Left lung (tissue), 10 donors: ENCODE measurements around the gene ACADM. TPM values are rescaled to one million over a fixed set of nuclear protein-coding genes. Genes with fewer than 3 reads are reported as not detected.
A peak's percentile ranks its signal among the peaks of the same experiment; 100 is the strongest.
"Not testable (repeated sequence)": the region's sequence is repeated elsewhere in the genome, so short reads cannot be mapped to it uniquely, and the experiment has no call there.

Experiments
- ATAC-seq: fragments of 200-7000 bp; cut with Tn5 transposase; one replicate; pipeline ENCODE4 v1.9.1; 2020; ENCODE audit warnings: moderate library complexity
- DNase-seq, 4 donors: peaks; one replicate each; pipeline ENCODE4 v3.0.0-alpha.2; 2013 to 2020
- H3K27ac ChIP-seq, 2 donors: fragments of 200-600 bp; sonication (generic) in 1 of 2; one replicate each; pipeline versions ENCODE4 v1.5.0 to v1.8.0; 2020 to 2021
- H3K27me3 ChIP-seq, 2 donors: fragments of 200-600 bp; sonication (generic) in 1 of 2; one replicate each; pipeline versions ENCODE4 v1.5.0 to v1.8.0; 2020 to 2021
- H3K36me3 ChIP-seq, 2 donors: fragments of 200-600 bp; sonication (generic) in 1 of 2; one replicate each; pipeline versions ENCODE4 v1.5.0 to v1.8.0; 2020 to 2021
- H3K4me1 ChIP-seq, 2 donors: fragments of 200-600 bp; one replicate each; pipeline ENCODE4 v1.8.0; 2021
- H3K4me3 ChIP-seq, 2 donors: fragments of 200-600 bp; sonication (generic) in 1 of 2; one replicate each; pipeline versions ENCODE4 v1.5.0 to v1.8.0; 2020 to 2021; ENCODE audit warnings: mild to moderate bottlenecking in 1 of 2
- H3K9me3 ChIP-seq, 2 donors: fragments of 200-600 bp; sonication (generic) in 1 of 2; one replicate each; pipeline versions ENCODE4 v1.5.0 to v1.8.0; 2020 to 2021
- CTCF ChIP-seq, 2 donors: fragments of 200-600 bp; sonication (generic) in 1 of 2; IDR thresholded peaks; one replicate each; pipeline versions ENCODE4 v1.5.0 to v1.8.0; 2021; ENCODE audit warnings: antibody characterized with exemption in 2 of 2
- intact Hi-C, 2 donors: fragments of 100-400 bp; cut with DNase I; formaldehyde crosslinking; loops; one replicate each; pipeline versions ENCODE4 v1.11.2 to v1.14.2; 2022
- polyA plus RNA-seq, 6 donors: library from polyadenylated mRNA; unstranded; fragments of 120-200 nt; gene quantifications; one replicate each; pipeline ENCODE4 v1.2.1, GENCODE V29; 2013; ENCODE audit not compliant: insufficient read length in 6 of 6
- total RNA-seq, 2 donors: library from RNA; stranded (reverse); fragmentation: NEBNext Ultra II Directional; extraction: Animal tissue kit (Norgen Biotek cat#: 25700); gene quantifications; one replicate each; pipeline ENCODE4 v1.2.1, GENCODE V29; 2021
- donor health status: DM: no; HTN: yes; CAD: no.
- donor health status: DM: no; HTN: no; CAD: no.

ACADM gene
- total and polyA plus RNA-seq, 8 donors = 35.5 to 96.8 (median 80.6) TPM

GRCh38 chr1:75711846-75712245 is 12.7 kb upstream of the ACADM start:
- no peak for TF ChIP-seq CTCF (IDR thresholded peaks at IDR 0.05)

GRCh38 chr1:75712306-75712705 is 12.2 kb upstream of the ACADM start:
- H3K36me3 ChIP-seq = no peaks in the 10 kb centered on the region
- ATAC-seq (no peak), DNase-seq (peak in 1 of 4 donors; percentile 6)
- H3K27ac ChIP-seq = no peak overlapping the region
- intact Hi-C loops = no loop called here
- H3K4me1 ChIP-seq = no peaks in the 10 kb centered on the region
- H3K27me3 ChIP-seq = no peaks in the 10 kb centered on the region
- no peaks in the 10 kb centered on the region for H3K9me3 ChIP-seq
- H3K4me3 ChIP-seq = no peak overlapping the region
- TF ChIP-seq CTCF (IDR thresholded peaks at IDR 0.05) = no peak

More at GRCh38 chr1:75711846-75712245, 12.7 kb upstream of the ACADM start:
- Histone ChIP-seq H3K36me3 (no peaks in the 10 kb centered on the region), H3K27me3 (no peaks in the 10 kb centered on the region), H3K4me3 (no peak overlapping the region), H3K27ac (no peak overlapping the region), H3K9me3 (no peaks in the 10 kb centered on the region), H3K4me1 (no peaks in the 10 kb centered on the region)
- intact Hi-C loops = no loop called here
- ATAC-seq = no peak
- DNase-seq = no peak

GRCh38 chr1:75719810-75720209 is 4.7 kb upstream of the ACADM start:
- H3K4me3 ChIP-seq = no peak overlapping the region
- peaks cover 0 to 6% of the 10 kb centered on the region in 2 donors for H3K27me3 ChIP-seq
- intact Hi-C loops = no loop called here
- no peak overlapping the region for H3K27ac ChIP-seq
- peaks cover 0 to 5% of the 10 kb centered on the region in 2 donors for H3K4me1 ChIP-seq
- no peak for ATAC-seq
- H3K36me3 ChIP-seq = no peaks in the 10 kb centered on the region
- no peaks in the 10 kb centered on the region for H3K9me3 ChIP-seq
- TF ChIP-seq CTCF (IDR thresholded peaks at IDR 0.05) = no peak
- no peak for DNase-seq

- no peak for ATAC-seq
Measured at GRCh38 chr1:75720325-75720724, 4.2 kb upstream of the ACADM start.

GRCh38 chr1:75720820-75721219 is 3.7 kb upstream of the ACADM start:
- Histone ChIP-seq H3K9me3 (no peaks in the 10 kb centered on the region), H3K27me3 (peaks cover 0 to 6% of the 10 kb centered on the region in 2 donors), H3K4me3 (no peak overlapping the region), H3K27ac (no peak overlapping the region), H3K4me1 (peaks cover 0 to 13% of the 10 kb centered on the region in 2 donors), H3K36me3 (no peaks in the 10 kb centered on the region)
- TF ChIP-seq CTCF (IDR thresholded peaks at IDR 0.05) = no peak
- DNase-seq (no peak), ATAC-seq (no peak)
- intact Hi-C loops = no loop called here

More at GRCh38 chr1:75720325-75720724, 4.2 kb upstream of the ACADM start:
- no peaks in the 10 kb centered on the region for H3K9me3 ChIP-seq
- TF ChIP-seq CTCF (IDR thresholded peaks at IDR 0.05) = no peak
- peaks cover 0 to 8% of the 10 kb centered on the region in 2 donors for H3K4me1 ChIP-seq
- no peak overlapping the region for H3K4me3 ChIP-seq
- peaks cover 0 to 6% of the 10 kb centered on the region in 2 donors for H3K27me3 ChIP-seq
- intact Hi-C loops = no loop called here
- DNase-seq = no peak
- H3K36me3 ChIP-seq = no peaks in the 10 kb centered on the region
- H3K27ac ChIP-seq = no peak overlapping the region

GRCh38 chr1:75722246-75722645 is 2.3 kb upstream of the ACADM start:
- H3K4me3 ChIP-seq, intact Hi-C loops, H3K36me3 ChIP-seq, ATAC-seq, H3K9me3 ChIP-seq, H3K27me3 ChIP-seq, DNase-seq, H3K27ac ChIP-seq: not testable (repeated sequence)
- peaks cover 0 to 27% of the 10 kb centered on the region in 2 donors for H3K4me1 ChIP-seq
